Endodermal cell (in vitro differentiated cells): Measurements from ENCODE around the gene PHF23. TPM values are rescaled to one million over a fixed set of nuclear protein-coding genes. Genes with fewer than 3 reads are reported as not detected.
A peak's percentile ranks its signal among the peaks of the same experiment; 100 is the strongest.

Source experiments
- DNase-seq: peaks from one replicate; pipeline ENCODE4 v3.0.0-alpha.2; 2017
- H3K27ac ChIP-seq: 2 replicates; pipeline ENCODE4 v1.5.1; 2013; ENCODE audit warnings: mild to moderate bottlenecking, low read depth, low read length, moderate library complexity
- H3K27me3 ChIP-seq: 2 replicates; pipeline ENCODE4 v1.6.1; 2013; ENCODE audit warnings: mild to moderate bottlenecking, low read length, moderate library complexity; ENCODE audit not compliant: insufficient read depth, control insufficient read depth, poor library complexity, severe bottlenecking
- H3K36me3 ChIP-seq: 2 replicates; pipeline ENCODE4 v1.7.0; 2013; ENCODE audit warnings: mild to moderate bottlenecking, low read length, moderate library complexity; ENCODE audit not compliant: control insufficient read depth, insufficient read depth
- H3K4me1 ChIP-seq: one replicate; pipeline ENCODE4 v1.7.0; 2013; ENCODE audit warnings: low read length; ENCODE audit not compliant: control insufficient read depth, insufficient read depth
- H3K4me3 ChIP-seq: 2 replicates; pipeline ENCODE4 v1.5.1; 2013; ENCODE audit warnings: mild to moderate bottlenecking, low read length, moderate library complexity
- H3K9ac ChIP-seq: 2 replicates; pipeline ENCODE4 v1.6.1; 2013; ENCODE audit warnings: mild to moderate bottlenecking, low read length, moderate library complexity; ENCODE audit not compliant: poor library complexity, severe bottlenecking; ENCODE audit errors: extremely low read depth
- H3K9me3 ChIP-seq: 2 replicates; pipeline ENCODE4 v1.6.1; 2013; ENCODE audit warnings: mild to moderate bottlenecking, low read length, moderate library complexity; ENCODE audit not compliant: control insufficient read depth
- H3K27ac Mint-ChIP-seq: 2 replicates; pipeline ENCODE4 v1.8.0; 2020; ENCODE audit warnings: mixed read lengths
- H3K27me3 Mint-ChIP-seq: 2 replicates; pipeline ENCODE4 v1.8.0; 2021; ENCODE audit warnings: mild to moderate bottlenecking, mixed read lengths; ENCODE audit not compliant: insufficient read depth
- H3K36me3 Mint-ChIP-seq: 2 replicates; pipeline ENCODE4 v1.8.0; 2020; ENCODE audit warnings: low read depth, mixed read lengths
- H3K4me1 Mint-ChIP-seq: 2 replicates; pipeline ENCODE4 v1.8.0; 2020; ENCODE audit warnings: mixed read lengths
- H3K4me3 Mint-ChIP-seq: 2 replicates; pipeline ENCODE4 v1.8.0; 2020; ENCODE audit warnings: mild to moderate bottlenecking, moderate library complexity, mixed read lengths
- H3K9me3 Mint-ChIP-seq: 2 replicates; pipeline ENCODE4 v1.8.0; 2020; ENCODE audit warnings: mild to moderate bottlenecking, mixed read lengths
- WGBS, 2 experiments: methylation state at CpG; one replicate each; pipeline versions ENCODE4 v1.1.5 to v1.1.7; 2013; ENCODE audit warnings: missing lambda C conversion rate in 2 of 2, mixed read lengths in 1 of 2; ENCODE audit not compliant: insufficient coverage in 1 of 2, insufficient read length in 1 of 2; 5-methylcytosine and 5-hydroxymethylcytosine counted together
- total RNA-seq, 2 donors: library from RNA; stranded (reverse); fragmentation: NEBNext Ultra II Directional in 1 of 2; extraction: Animal tissue kit (Norgen Biotek cat#: 25700) in 1 of 2; gene quantifications; 2 replicates in 1 of 2; 3 replicates in 1 of 2; pipeline ENCODE4 v1.2.1, GENCODE V29; 2021
- TF ChIP-seq, protein P1 (sequence below): fragments of 200-600 bp; sonication (generic); conservative IDR thresholded peaks from 2 replicates; pipeline ENCODE4 v1.5.0; 2021; ENCODE audit warnings: antibody characterized with exemption, mild to moderate bottlenecking

Gene PHF23
- total RNA-seq, 2 donors from 2014 or later = 67.3 to 71.6 TPM

GRCh38 chr17:7260151-7260550, 20.9 kb upstream of the PHF23 start:
- 60 to 94% methylated on average over 1 to 4 of the region's 4 CpGs for WGBS, 2 experiments
- H3K27me3 ChIP-seq = peaks cover 36% of the 10 kb centered on the region
- no peaks in the 10 kb centered on the region for H3K4me1 ChIP-seq
- peaks cover 23% of the 10 kb centered on the region for H3K36me3 ChIP-seq
- H3K4me1 Mint-ChIP-seq = peaks cover 12% of the 10 kb centered on the region
- H3K27ac ChIP-seq = no peak overlapping the region
- no peak overlapping the region for H3K9ac ChIP-seq
- H3K27me3 Mint-ChIP-seq = no peaks in the 10 kb centered on the region
- H3K4me3 Mint-ChIP-seq = peak overlapping the region; percentile 98
- no peaks in the 10 kb centered on the region for H3K9me3 Mint-ChIP-seq
- H3K9me3 ChIP-seq = no peaks in the 10 kb centered on the region
- TF ChIP-seq, protein P1, sequence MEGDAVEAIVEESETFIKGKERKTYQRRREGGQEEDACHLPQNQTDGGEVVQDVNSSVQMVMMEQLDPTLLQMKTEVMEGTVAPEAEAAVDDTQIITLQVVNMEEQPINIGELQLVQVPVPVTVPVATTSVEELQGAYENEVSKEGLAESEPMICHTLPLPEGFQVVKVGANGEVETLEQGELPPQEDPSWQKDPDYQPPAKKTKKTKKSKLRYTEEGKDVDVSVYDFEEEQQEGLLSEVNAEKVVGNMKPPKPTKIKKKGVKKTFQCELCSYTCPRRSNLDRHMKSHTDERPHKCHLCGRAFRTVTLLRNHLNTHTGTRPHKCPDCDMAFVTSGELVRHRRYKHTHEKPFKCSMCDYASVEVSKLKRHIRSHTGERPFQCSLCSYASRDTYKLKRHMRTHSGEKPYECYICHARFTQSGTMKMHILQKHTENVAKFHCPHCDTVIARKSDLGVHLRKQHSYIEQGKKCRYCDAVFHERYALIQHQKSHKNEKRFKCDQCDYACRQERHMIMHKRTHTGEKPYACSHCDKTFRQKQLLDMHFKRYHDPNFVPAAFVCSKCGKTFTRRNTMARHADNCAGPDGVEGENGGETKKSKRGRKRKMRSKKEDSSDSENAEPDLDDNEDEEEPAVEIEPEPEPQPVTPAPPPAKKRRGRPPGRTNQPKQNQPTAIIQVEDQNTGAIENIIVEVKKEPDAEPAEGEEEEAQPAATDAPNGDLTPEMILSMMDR = no peak
- DNase-seq = no peak
- H3K36me3 Mint-ChIP-seq = peaks cover 28% of the 10 kb centered on the region
- peak overlapping the region; percentile 73 for H3K4me3 ChIP-seq
- H3K27ac Mint-ChIP-seq = peak overlapping the region; percentile 88

DNA sequence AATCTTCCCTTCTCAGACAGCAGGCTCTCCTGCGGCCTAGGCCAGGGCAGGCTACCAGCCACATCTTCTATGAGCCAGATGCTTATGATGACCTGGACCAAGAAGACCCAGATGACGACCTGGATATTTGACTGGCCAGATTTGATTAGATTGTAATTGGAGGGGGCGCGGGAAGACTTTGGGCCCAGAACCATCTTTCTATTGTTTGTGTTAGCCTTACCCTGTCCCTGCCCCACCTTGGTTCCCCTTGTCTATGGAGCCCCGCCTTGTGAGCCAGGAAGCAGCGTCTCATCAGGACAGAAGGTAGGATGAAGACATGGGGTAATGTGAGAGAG, 20.3 kb upstream of the PHF23 start:
- Histone ChIP-seq H3K9ac (no peak overlapping the region), H3K4me1 (no peaks in the 10 kb centered on the region), H3K36me3 (peaks cover 29% of the 10 kb centered on the region), H3K4me3 (no peak overlapping the region), H3K27ac (no peak overlapping the region), H3K27me3 (peaks cover 36% of the 10 kb centered on the region), H3K9me3 (no peaks in the 10 kb centered on the region)
- WGBS, 2 experiments = 93 to 100% methylated on average over 1 to 5 of the region's 6 CpGs
- TF ChIP-seq, protein P1 = no peak
- Mint-ChIP-seq H3K4me3 (peak overlapping the region; percentile 98), H3K36me3 (peaks cover 34% of the 10 kb centered on the region), H3K27me3 (no peaks in the 10 kb centered on the region), H3K4me1 (peaks cover 12% of the 10 kb centered on the region), H3K27ac (peak overlapping the region; percentile 52), H3K9me3 (no peaks in the 10 kb centered on the region)
- DNase-seq = no peak

GRCh38 chr17:7258731-7259554, 19.7 kb upstream of the PHF23 start:
- Mint-ChIP-seq H3K4me3 (peak overlapping the region; percentile 98), H3K4me1 (peaks cover 10% of the 10 kb centered on the region), H3K36me3 (peaks cover 38% of the 10 kb centered on the region), H3K9me3 (no peaks in the 10 kb centered on the region), H3K27me3 (no peaks in the 10 kb centered on the region), H3K27ac (peak overlapping the region; percentile 52)
- peaks cover 35% of the 10 kb centered on the region for H3K36me3 ChIP-seq
- 94 to 96% methylated on average over 6 to 7 of the region's 7 CpGs for WGBS, 2 experiments
- H3K9me3 ChIP-seq = no peaks in the 10 kb centered on the region
- H3K9ac ChIP-seq = no peak overlapping the region
- no peak overlapping the region for H3K27ac ChIP-seq
- TF ChIP-seq, protein P1 = no peak
- H3K27me3 ChIP-seq = peaks cover 36% of the 10 kb centered on the region
- no peak for DNase-seq
- H3K4me3 ChIP-seq = no peak overlapping the region
- H3K4me1 ChIP-seq = no peaks in the 10 kb centered on the region
